ENCODE results near the gene ZFC3H1. TPM values are rescaled to one million over a fixed set of nuclear protein-coding genes. Genes with fewer than 3 reads are reported as not detected.
A peak's percentile ranks its signal among the peaks of the same experiment; 100 is the strongest.
"Not testable (repeated sequence)": the region's sequence is repeated elsewhere in the genome, so short reads cannot be mapped to it uniquely, and the experiment has no call there.

Gene ZFC3H1
- total RNA-seq, 1 donor from 2014 or later, result 58.6 TPM

DNA sequence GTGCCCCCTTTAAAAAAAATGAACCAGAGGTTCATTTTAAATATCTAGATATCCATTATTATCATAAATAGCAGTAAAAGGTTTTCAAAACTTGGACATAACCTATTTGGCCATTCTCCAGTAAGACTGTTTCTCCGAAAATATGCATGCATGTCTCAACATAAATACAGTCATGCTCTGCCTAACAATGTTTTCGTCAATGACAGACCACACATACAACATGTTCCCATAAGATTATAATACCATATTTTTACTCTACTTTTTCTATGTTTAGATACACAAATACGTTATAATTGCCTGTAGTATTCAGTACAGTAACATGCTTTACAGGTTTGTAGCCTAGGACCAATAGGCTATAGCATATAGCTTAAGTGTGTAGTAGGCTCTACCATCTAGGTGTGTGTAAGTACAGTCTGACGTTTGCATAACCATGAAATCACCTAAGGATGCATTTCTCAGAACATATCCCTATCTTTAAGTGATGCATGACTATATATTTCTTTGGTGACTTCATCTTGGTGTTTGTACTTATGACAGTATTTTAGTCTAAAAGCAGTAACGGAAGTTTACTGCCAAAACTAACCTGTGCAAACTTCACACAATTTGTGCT is 25.4 kb upstream of the ZFC3H1 start:
- H3K27me3 Mint-ChIP-seq (ENCODE audit: insufficient read depth), result no peaks in the 10 kb centered on the region
- H3K9me3 Mint-ChIP-seq, result no peaks in the 10 kb centered on the region
- no peak overlapping the region for H3K4me3 Mint-ChIP-seq
- no peak overlapping the region for H3K27ac Mint-ChIP-seq
- H3K4me1 Mint-ChIP-seq (ENCODE audit: low read depth), result peaks cover 26% of the 10 kb centered on the region
- peaks cover 2% of the 10 kb centered on the region for H3K36me3 Mint-ChIP-seq (ENCODE audit: low read depth)
- no peak for DNase-seq (ENCODE audit: low spot score)
- intact Hi-C loops (cut with micrococcal nuclease), result loop anchor here (5.0 to 10.0 kb wide), 2 partner anchors 1324 to 1952 kb away; partner anchors contain the start of genes KCNMB4 and RAB3IP

GRCh38 chr12:71687172-71687571 is 23.5 kb upstream of the ZFC3H1 start:
- not testable (repeated sequence) for H3K9me3 Mint-ChIP-seq; DNase-seq (ENCODE audit: low spot score); H3K4me3 Mint-ChIP-seq; H3K27ac Mint-ChIP-seq; H3K27me3 Mint-ChIP-seq (ENCODE audit: insufficient read depth); H3K36me3 Mint-ChIP-seq (ENCODE audit: low read depth)
- H3K4me1 Mint-ChIP-seq (ENCODE audit: low read depth), result peaks cover 29% of the 10 kb centered on the region
- intact Hi-C loops (cut with micrococcal nuclease), result loop anchor here (2.0 to 10.0 kb wide), 3 partner anchors 1322 to 1950 kb away; partner anchors contain the start of genes CNOT2, KCNMB4 and RAB3IP

DNA sequence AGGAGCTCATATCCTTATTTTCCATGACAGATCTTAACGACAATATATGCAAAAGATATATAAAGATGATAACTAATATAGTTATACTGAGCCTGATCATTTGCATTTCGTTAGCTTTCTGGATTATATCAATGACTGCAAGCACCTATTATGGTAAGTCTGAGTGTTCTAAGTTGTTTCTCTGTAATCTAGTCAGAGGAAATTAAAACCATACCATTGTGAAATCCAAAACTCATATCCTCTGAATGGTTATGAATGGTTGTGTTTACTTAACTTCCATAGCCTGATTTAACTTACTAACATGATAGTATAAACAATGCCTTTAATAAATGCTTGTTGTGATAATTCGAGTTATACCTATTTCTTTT is 23.0 kb upstream of the ZFC3H1 start:
- Mint-ChIP-seq H3K36me3 (ENCODE audit: low read depth) (no peaks in the 10 kb centered on the region), H3K4me1 (ENCODE audit: low read depth) (peaks cover 24% of the 10 kb centered on the region), H3K4me3 (peak overlapping the region; percentile 94), H3K9me3 (no peaks in the 10 kb centered on the region), H3K27me3 (ENCODE audit: insufficient read depth) (no peaks in the 10 kb centered on the region), H3K27ac (peak overlapping the region; percentile 93)
- intact Hi-C loops (cut with micrococcal nuclease), result loop anchor here (1.0 to 10.0 kb wide), 6 partner anchors 22 to 1949 kb away; partner anchors contain the start of genes CNOT2, KCNMB4, RAB21 and RAB3IP
- no peak for DNase-seq (ENCODE audit: low spot score)

GRCh38 chr12:71685914-71686657 is 22.4 kb upstream of the ZFC3H1 start, which contains the start of gene TMEM19:
Gene TMEM19, plus strand, starts transcription at chr12:71686082. Its CDS starts 599 bp downstream, at chr12:71686681.
- Mint-ChIP-seq H3K27ac (peak within 1 kb of the TSS; percentile 93), H3K27me3 (ENCODE audit: insufficient read depth) (no peaks in the 10 kb centered on the region), H3K4me3 (peak within 1 kb of the TSS; percentile 94), H3K9me3 (no peaks in the 10 kb centered on the region), H3K4me1 (ENCODE audit: low read depth) (peaks cover 23% of the 10 kb centered on the region), H3K36me3 (ENCODE audit: low read depth) (no peaks in the 10 kb centered on the region)
- intact Hi-C loops (cut with micrococcal nuclease), result loop anchor here (1.0 to 10.0 kb wide), 6 partner anchors 22 to 1949 kb away; partner anchors contain the start of genes CNOT2, KCNMB4, RAB21 and RAB3IP
- DNase-seq (ENCODE audit: low spot score), result peak; percentile 78

DNA sequence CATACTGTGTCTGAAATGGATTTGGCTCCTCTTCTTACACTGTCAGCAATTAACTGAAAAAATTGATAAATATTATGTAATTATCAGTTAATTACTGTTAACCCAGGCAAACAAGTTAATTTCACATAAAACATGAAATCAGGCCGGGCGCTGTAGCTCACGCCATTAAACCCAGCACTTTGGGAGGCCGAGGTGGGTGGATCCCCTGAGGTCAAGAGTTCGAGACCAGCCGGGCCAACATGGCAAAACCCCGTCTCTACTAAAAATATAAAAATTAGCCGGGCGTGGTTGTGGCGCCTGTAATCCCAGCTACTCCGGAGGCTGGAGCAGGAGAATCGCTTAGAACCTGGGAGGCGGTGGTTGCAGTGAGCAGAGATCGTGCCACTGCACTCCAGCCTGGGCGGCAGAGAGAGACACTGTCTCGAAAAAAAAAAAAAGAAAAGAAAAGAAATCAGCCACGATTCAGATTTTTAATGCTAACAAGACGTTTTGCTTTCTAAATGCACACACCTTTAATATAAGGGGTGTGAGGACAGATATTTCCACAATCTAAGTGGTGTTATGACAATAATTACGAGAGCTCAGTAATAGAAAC is 21.8 kb upstream of the ZFC3H1 start:
- peaks cover 23% of the 10 kb centered on the region for H3K4me1 Mint-ChIP-seq (ENCODE audit: low read depth)
- intact Hi-C loops (cut with micrococcal nuclease), result loop anchor here (5.0 to 10.0 kb wide), 2 partner anchors 1321 to 1948 kb away; partner anchors contain the start of genes KCNMB4 and RAB3IP
- peak overlapping the region; percentile 93 for H3K27ac Mint-ChIP-seq
- no peaks in the 10 kb centered on the region for H3K36me3 Mint-ChIP-seq (ENCODE audit: low read depth)
- no peaks in the 10 kb centered on the region for H3K9me3 Mint-ChIP-seq
- peak overlapping the region; percentile 94 for H3K4me3 Mint-ChIP-seq
- no peak for DNase-seq (ENCODE audit: low spot score)
- no peaks in the 10 kb centered on the region for H3K27me3 Mint-ChIP-seq (ENCODE audit: insufficient read depth)

DNA sequence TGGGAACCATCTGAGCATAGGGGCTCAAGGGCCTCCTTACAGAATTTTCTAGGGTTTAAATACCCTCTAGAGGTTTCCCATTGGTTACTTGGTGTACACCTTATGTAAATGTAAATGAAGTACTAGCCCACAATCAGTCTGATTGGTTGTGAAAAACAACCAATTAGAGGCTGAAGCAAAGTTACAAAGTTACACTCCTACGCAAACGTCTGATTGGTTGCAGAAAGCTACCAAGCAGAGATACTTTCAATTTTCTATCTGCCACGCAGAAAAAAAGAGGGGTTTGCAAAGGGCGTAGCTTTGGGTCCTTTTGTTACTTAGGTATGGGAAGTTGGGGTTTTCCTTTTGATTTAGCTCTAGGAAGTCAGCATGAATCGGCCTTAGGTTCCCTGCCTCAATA is 20.4 kb upstream of the ZFC3H1 start:
- DNase-seq (ENCODE audit: low spot score), result no peak
- Mint-ChIP-seq H3K4me1 (ENCODE audit: low read depth) (peaks cover 23% of the 10 kb centered on the region), H3K9me3 (no peaks in the 10 kb centered on the region), H3K27me3 (ENCODE audit: insufficient read depth) (peaks cover 1% of the 10 kb centered on the region), H3K27ac (no peak overlapping the region), H3K36me3 (ENCODE audit: low read depth) (no peaks in the 10 kb centered on the region), H3K4me3 (peak overlapping the region; percentile 26)
- intact Hi-C loops (cut with micrococcal nuclease), result loop anchor here (10.0 kb wide), 1 partner anchor 1319 kb away; the partner anchor contains the start of gene KCNMB4

- peaks cover 23% of the 10 kb centered on the region for H3K4me1 Mint-ChIP-seq (ENCODE audit: low read depth)
- no peak overlapping the region for H3K4me3 Mint-ChIP-seq
- H3K36me3 Mint-ChIP-seq (ENCODE audit: low read depth), result no peaks in the 10 kb centered on the region
- H3K27me3 Mint-ChIP-seq (ENCODE audit: insufficient read depth), result peaks cover 1% of the 10 kb centered on the region
- no peaks in the 10 kb centered on the region for H3K9me3 Mint-ChIP-seq
- intact Hi-C loops (cut with micrococcal nuclease), result loop anchor here (10.0 kb wide), 1 partner anchor 1319 kb away; the partner anchor contains the start of gene KCNMB4
- DNase-seq (ENCODE audit: low spot score), result no peak
- no peak overlapping the region for H3K27ac Mint-ChIP-seq
These were observed 20.0 kb upstream of the ZFC3H1 start for GRCh38 chr12:71683633-71684032.

GRCh38 chr12:71682466-71682865 is 18.8 kb upstream of the ZFC3H1 start:
- DNase-seq (ENCODE audit: low spot score), result no peak
- Mint-ChIP-seq H3K9me3 (no peaks in the 10 kb centered on the region), H3K36me3 (ENCODE audit: low read depth) (no peaks in the 10 kb centered on the region), H3K4me3 (no peak overlapping the region), H3K27ac (no peak overlapping the region), H3K4me1 (ENCODE audit: low read depth) (peaks cover 17% of the 10 kb centered on the region), H3K27me3 (ENCODE audit: insufficient read depth) (peaks cover 1% of the 10 kb centered on the region)
- intact Hi-C loops (cut with micrococcal nuclease), result loop anchor here (10.0 kb wide), 1 partner anchor 1318 kb away; the partner anchor contains the start of gene KCNMB4

DNA sequence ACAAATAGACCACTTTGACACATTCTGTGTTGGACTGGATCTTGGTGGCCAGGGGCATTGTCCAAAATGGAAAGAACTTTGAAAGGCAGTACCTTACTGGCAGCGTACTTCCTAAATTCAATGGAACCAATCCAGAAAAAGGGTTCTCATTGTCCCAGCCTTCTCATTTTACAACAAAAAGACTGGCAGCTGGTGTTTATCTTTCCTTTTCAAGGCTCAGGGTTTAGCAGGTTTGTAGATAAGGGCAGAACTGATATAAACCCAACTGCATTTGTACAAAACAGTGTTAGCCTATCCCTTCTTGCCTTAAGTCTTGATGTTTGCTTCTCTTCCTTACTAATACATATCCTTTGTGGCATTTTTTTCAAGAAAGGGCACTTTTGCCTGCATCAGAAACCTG is 8.2 kb upstream of the ZFC3H1 start:
- Mint-ChIP-seq H3K27ac (no peak overlapping the region), H3K27me3 (ENCODE audit: insufficient read depth) (no peaks in the 10 kb centered on the region), H3K9me3 (no peaks in the 10 kb centered on the region), H3K36me3 (ENCODE audit: low read depth) (peaks cover 9% of the 10 kb centered on the region), H3K4me3 (no peak overlapping the region), H3K4me1 (ENCODE audit: low read depth) (peaks cover 12% of the 10 kb centered on the region)
- intact Hi-C loops (cut with micrococcal nuclease), result no loop called here
- DNase-seq (ENCODE audit: low spot score), result no peak

DNA sequence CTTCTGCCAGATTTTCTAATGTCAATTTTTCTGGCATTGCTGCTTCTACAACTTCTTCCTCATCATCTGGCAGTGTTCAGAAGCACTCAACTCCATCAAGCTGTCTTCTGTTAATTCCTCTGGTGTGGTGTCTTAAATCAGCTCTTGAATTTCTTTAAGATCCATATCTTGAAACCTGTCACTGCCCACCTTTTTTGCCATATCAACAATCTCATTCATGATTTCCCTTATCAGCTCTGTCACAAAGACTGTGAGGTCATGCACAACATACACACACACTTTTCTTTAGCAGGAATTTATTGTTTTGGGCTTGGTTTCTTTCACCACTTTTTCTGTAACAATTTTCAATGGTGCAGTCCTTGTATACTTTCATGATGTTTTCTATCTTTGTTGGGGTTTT is 7.7 kb upstream of the ZFC3H1 start:
- peaks cover 13% of the 10 kb centered on the region for H3K4me1 Mint-ChIP-seq (ENCODE audit: low read depth)
- H3K36me3 Mint-ChIP-seq (ENCODE audit: low read depth), result peaks cover 9% of the 10 kb centered on the region
- no peak overlapping the region for H3K4me3 Mint-ChIP-seq
- H3K27ac Mint-ChIP-seq, result no peak overlapping the region
- DNase-seq (ENCODE audit: low spot score), result no peak
- H3K27me3 Mint-ChIP-seq (ENCODE audit: insufficient read depth), result no peaks in the 10 kb centered on the region
- intact Hi-C loops (cut with micrococcal nuclease), result no loop called here
- no peaks in the 10 kb centered on the region for H3K9me3 Mint-ChIP-seq

DNA sequence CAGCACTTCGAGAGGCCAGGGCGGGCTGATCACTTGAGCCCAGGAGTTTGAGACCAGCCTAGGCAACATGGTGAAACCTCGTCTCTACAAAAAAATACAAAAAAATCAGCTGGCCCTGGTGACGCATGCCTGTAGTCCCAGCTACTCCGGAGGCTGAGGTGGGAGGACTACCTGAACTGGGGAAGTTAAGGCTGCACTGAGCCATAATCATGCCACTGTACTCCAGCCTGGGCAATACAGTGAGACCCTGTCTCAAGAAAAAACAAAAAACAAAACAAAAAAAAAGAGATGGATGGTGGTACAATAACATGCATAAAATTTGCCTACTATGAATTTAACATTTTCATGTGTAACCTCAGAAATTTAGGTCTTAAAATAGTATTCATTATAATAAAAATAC is 2.6 kb upstream of the ZFC3H1 start:
- DNase-seq (ENCODE audit: low spot score), result no peak
- intact Hi-C loops (cut with micrococcal nuclease), result no loop called here
- Mint-ChIP-seq H3K27me3 (ENCODE audit: insufficient read depth) (no peaks in the 10 kb centered on the region), H3K36me3 (ENCODE audit: low read depth) (peaks cover 22% of the 10 kb centered on the region), H3K27ac (no peak overlapping the region), H3K4me3 (no peak overlapping the region), H3K4me1 (ENCODE audit: low read depth) (peaks cover 36% of the 10 kb centered on the region), H3K9me3 (no peaks in the 10 kb centered on the region)

DNA sequence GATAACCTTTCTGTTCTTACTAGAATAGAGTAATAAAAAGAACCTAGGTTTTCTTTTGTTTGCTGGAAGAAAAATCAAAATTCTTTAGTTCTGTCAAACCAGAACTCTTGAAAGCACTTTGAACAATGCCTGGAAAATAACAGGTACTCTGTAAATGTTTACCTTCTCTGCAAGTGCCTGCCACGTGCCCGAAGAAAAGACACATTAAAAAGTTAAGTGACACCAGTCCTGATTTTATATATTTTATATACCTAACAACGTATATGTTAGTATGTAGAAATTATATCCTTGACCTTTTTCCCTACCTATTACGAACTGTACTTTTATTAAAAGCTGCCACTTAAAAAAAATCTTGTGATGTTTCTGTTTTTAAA is 1.4 kb upstream of the ZFC3H1 start:
- intact Hi-C loops (cut with micrococcal nuclease), result loop anchor here (2.0 kb wide), 2 partner anchors 82 to 274 kb away; partner anchors contain the start of gene TPH2
- Mint-ChIP-seq H3K36me3 (ENCODE audit: low read depth) (peaks cover 25% of the 10 kb centered on the region), H3K27me3 (ENCODE audit: insufficient read depth) (no peaks in the 10 kb centered on the region), H3K9me3 (no peaks in the 10 kb centered on the region), H3K4me1 (ENCODE audit: low read depth) (peaks cover 33% of the 10 kb centered on the region), H3K4me3 (peak overlapping the region; percentile 97), H3K27ac (peak overlapping the region; percentile 99)
- no peak for DNase-seq (ENCODE audit: low spot score)
